ENCODE measurements around the gene OR10J5.
"Not testable (repeated sequence)": the region's sequence is repeated elsewhere in the genome, so short reads cannot be mapped to it uniquely, and the experiment has no call there.

Gene OR10J5, protein sequence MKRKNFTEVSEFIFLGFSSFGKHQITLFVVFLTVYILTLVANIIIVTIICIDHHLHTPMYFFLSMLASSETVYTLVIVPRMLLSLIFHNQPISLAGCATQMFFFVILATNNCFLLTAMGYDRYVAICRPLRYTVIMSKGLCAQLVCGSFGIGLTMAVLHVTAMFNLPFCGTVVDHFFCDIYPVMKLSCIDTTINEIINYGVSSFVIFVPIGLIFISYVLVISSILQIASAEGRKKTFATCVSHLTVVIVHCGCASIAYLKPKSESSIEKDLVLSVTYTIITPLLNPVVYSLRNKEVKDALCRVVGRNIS

DNA sequence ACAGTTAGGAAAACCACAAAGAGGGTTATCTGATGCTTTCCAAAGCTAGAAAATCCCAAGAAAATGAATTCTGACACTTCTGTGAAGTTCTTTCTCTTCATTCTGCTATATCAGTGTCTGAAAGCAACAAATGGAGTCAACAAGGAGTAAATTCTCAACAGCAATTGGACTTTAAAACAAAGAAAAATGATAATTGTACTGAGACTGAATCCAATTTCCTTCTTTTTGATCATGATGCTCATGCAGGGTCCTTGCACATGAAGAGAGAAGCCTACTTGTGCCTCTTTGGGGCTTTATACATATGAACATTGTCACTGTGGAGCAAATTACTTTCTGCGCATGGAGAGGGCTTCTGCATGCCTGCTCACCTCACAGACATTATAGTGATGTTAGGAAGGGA lies at the start of gene OR10J5:
TSS of gene OR10J5 (minus strand) at position 101 of the 400 bp plus-strand sequence. CDS start at position 101, 0 bp downstream.
- DNase-seq = no peak

DNA sequence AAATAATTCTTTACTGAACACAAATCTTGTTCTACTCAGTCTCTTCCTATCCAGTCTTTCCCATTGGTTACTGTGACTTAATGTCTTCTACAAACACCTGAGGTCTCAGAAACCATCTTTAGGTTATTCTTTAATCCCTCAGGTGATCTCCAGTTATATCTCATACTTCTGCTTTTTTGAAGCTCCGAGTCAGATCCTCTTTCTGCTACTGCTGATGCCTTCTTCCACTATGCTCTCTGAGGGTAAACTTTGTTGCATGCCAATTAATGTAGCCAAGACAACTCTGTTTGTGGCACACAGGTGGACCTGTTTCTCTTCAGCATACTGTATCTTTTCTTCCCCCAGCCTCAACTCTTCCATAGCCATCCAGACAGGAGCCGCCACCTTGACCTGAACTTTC lies 48.7 kb upstream of the OR10J5 start:
- no peak for DNase-seq

DNA sequence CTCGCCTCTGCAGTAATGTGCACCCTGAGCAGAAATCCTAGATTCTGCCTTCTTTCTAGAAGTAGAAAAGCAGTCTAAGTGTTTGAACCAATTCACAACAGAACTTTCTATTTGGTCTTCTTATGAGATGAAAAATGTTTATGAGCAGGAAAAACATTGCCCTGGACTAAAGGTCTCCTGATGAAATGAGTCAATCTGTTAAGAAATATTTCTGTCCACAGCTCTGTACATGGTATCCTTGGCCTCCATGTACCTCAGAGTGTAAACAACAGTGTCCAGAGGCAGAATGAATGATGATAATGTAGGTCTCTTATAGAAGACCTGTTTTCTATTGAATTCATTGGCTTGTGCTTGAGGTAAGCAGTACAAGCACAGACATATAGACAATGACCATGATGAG lies 45.6 kb upstream of the OR10J5 start:
- no peak for DNase-seq

DNA sequence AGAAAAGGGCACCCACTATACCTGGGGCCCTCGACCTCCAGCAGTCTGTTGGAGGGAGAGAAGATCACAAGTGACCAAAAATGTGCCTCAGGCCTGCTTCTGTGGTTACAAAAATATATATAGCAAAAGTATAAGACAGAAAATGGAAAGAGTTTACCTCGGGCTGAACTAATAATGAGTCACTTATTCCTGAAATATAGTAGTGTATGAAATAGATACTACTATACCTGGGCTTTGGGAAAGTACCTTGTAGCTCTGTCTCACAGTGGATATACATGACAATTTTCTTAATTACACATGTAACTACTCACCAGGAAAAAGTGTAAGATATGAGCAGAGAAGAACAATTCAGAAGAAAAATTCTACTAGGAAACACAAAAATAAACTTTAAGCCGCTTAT lies 44.5 kb upstream of the OR10J5 start:
- DNase-seq = no peak

DNA sequence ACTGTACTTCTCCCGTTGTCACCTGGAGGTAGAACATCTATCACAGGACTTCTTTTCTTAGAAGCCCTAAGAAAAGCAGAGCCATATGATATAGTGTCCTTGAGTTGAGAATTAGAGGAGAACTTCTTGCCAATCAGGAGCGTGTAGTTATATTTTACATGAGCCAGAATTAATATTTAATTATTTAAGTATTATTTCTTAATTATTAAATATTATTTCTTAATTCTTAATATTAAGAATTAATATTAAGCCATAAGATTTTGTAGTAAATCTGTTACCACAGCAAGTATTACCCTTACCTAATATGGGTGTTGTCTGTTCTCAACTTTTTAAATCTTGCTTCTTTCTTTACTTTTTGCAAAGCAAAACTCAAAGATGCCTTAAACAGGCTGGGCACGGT lies 41.6 kb upstream of the OR10J5 start:
- no peak for DNase-seq

DNA sequence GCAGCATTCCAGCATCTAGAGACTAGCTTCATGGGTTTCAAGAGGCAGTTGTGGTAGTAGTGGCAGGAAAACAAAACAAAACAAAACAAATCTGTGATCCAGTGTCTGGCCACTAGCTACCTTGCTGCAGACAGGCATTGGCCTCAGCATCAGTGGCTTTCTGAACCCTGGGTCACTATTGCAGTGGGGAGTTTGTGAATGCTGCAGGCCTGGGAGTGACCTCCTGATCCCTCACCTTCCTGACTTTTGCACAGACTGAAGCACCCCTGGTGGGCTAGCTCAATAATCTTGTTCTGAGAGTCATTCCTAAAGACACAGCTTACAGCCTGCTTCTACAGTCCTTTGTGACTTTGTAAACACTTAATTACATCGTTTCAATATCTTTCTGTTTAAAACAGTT lies 26.9 kb upstream of the OR10J5 start:
- no peak for DNase-seq

DNA sequence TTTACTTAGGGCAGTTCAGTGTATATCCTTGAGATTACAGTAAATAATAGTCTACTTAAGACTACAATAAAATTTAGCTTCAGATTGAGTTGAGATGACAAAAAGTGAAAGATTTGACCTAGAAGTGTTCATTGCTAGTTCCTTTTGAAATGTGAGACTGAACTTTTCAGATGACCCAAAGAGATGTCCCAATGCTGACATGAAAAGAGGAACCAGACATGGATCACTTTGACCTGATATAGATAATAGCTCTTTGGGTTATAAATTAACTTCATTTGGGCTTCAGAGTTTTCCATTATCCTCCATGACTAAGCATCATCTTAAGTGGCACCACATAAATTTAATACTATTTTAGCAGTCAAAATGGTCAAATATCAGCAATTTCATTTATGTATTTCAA lies 25.7 kb upstream of the OR10J5 start:
- no peak for DNase-seq

DNA sequence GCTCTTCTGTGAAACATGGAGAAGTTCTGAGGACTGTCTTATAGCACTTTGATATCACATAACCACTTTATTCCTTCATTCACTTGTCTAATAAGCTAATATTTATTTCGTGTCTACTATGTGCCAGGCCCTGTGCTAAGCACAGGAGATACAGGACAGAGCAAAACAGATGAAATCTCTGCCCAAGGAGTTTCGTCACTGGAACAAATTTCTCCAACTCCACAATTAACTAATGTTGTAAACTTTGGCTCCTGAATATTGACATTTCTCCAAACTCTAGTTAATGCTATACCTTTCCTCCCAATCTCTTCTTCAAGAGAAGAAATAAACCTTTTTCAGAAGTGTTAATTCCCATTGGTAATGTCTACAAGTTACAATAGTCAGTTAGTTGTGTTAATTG lies 24.8 kb upstream of the OR10J5 start:
- DNase-seq = no peak

DNA sequence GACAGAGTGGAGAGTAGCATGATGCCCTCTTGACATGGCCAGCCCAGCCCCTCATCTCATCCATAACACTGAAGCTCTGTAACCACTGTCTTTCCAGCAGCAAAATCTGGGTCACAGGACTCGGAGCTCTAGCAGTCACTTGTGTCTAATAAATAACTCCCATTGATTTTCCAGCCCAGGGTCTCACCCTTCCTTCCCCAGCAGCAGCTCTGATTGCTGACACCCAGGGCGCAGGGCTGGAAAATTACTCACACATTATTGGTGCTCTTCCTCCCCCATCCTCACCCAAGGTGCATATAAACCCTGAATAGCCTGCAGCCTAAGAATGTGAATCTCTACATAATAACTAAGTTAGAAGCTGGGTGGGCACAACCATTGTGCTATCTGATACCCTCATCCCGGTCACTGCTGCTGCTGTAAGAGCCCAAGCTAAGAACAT lies 21.1 kb upstream of the OR10J5 start:
- DNase-seq = no peak

DNA sequence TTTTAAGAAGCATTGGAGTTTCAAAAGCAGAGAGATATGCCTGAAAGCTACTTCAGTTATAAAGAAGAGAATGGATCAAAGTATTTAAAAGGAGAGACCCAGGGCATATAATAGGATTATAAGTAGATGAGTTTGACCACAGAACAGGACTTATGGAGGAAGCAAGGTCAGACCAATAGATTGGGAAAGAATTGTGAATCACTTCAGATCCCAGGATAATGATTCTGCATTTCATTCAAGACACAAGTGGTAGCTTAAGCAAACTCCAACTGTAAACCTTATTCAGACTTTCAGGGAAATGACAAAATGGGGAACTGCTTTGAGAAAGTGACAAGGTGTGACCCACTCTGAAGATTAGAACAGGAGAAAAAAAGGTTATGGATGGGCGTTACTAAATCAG lies 18.9 kb upstream of the OR10J5 start:
- DNase-seq = no peak

DNA sequence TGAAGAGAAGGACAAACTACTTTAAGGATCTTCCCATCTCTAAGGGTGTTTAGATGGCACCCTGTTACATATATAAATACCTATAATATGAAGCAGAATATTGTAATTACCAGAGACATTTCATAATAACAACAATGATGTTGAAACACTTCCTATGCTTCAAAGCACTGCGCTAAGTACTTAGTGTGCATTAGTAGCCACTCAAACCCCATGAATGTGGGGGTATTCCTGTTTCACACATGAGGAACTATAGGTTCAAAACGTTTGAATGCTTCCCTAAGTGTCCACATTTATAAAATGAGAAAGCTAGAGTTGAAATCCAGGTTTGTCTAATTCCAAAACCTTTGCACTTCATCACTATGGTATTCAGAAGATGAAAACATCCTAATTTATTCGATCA lies 18.5 kb upstream of the OR10J5 start:
- no peak for DNase-seq

DNA sequence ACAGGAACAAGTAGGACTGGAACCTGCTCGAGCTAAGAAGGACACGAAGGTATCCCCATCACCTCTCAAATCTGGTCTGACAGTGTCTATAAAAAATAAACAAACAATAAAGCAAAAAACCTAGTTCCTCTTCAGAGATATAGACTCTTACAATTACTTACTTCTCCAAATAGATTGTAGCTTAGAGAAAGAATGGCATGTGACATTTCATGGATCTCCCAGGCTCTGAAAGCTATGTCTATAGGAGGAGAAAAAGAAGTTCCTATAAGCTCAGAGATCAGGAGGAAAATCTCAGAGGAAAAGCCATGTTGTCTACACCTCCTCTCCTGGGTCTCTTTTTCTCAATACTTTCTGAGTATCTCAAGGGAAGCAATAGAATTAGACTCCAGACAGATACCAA lies 12.3 kb upstream of the OR10J5 start:
- DNase-seq = no peak

DNA sequence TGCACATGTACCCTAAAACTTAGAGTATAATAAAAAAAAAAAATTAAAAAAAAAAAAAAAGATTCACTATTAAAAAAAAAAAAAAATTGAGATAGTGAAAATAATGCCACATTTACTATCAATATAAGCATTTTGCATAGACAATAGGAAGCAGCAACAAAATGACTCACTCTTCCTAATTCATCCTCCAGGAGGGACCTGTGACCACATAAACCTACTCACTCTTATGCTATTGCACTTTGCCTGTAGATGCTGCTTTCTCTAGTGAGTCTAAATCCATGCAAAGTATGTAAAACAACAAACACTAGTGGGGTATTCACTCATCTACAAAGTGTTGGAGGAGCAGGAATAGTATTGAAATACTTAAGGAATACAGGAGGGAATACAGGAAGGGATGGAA lies 2.9 kb downstream of the OR10J5 start:
- DNase-seq = no peak

DNA sequence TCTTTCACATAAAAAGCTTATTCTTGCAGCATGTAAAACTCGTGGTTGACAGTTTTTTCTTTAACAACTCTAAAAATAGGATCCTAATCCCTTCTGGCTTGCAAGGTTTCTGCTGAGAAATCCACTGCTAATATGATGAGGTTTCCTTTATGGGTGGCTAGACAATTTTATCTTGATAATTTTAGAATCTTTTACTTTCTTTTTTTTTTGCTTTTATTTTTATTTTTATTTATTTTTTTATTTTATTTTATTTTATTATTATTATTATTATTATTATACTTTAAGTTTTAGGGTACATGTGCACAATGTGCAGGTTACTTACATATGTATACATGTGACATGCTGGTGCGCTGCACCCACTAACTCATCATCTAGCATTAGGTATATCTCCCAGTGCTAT lies 11.0 kb downstream of the OR10J5 start:
- not testable (repeated sequence) for DNase-seq

DNA sequence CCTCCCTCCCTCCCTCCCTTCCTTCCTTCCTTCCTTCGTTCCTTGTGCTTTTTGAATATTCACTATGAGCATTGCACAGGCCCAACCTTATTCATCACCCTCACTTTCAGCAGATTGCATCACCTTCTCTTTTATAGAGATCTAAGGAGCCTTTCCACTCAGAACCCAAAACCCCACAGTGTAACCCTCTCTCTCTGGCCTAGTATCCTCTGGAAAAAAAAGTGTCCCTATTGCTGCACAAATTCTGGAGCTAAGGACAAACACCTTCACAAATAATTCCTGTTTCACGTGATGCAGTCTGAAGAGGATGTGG lies 25.6 kb downstream of the OR10J5 start:
- DNase-seq = no peak

DNA sequence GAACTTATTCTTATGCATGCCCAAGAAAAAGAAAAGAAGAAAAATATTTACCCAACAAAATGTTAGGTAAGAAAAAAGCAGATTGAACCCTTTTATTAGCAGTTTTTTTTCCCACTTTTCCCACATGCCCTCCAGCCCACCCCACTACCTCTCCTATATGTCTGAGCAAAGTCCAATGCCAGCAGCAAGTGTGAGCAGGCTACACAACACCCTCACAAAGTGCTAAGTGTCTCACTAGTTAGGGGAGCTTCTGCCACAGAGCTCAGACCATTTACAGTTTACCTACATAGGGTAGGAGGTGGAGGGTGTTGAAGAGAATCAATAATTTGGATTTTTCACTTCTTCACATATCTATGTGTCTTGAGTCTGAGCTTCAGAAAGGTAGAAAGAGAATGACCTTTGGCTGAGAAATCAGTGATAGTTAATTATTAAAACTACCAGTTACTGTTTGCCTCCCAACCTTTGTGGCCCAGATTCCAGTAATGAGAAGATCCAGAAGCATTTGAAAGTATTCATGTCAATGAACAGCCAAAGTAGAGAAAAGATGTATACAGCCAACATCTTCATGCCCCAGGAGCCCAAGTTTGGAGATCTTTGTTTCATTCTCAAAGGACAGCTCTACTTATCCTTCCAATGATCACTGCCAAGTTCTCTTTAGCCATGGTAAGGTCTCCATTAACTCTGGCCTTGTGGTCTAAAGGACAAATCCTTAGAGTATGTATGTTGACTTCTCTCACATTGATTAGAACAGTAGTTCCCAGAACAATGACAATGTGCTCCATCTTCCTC lies 26.2 kb downstream of the OR10J5 start:
- no peak for DNase-seq

DNA sequence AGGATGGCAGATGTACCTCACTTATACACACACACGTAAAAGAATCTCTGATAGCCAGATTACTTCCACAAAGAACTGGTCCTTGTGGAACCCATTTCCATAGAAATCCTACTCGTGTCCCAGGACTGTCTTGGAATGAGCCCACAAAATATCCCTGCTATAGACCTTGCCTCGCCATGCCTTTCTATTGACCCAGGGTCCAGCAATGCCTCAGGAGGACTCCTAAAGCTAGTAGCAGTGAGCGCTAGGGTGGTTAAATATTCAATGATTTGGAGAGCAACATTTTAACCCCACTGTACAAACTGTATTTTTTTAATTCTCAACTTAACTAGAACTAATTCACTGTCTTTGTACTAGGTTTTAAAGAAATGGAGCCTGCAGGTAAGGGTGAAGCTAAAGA lies 26.9 kb downstream of the OR10J5 start:
- DNase-seq = no peak

DNA sequence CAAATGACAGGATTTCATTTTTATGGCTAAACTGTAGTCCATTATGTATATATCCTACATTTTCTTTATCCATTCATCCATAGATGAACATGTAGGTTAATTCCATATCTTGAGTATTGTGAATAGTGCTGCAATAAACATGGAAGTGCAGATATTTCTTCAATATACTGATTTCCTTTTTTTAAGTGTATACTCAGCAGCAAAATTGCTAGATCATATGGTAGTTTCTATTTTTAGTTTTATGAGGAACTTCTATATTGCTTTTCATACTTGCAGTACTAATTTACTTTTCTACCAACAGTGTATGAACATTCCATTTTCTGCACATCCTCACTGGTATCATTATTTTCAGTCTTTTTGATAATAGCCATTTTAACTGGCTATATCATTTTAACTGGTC lies 30.1 kb downstream of the OR10J5 start:
- DNase-seq = no peak

DNA sequence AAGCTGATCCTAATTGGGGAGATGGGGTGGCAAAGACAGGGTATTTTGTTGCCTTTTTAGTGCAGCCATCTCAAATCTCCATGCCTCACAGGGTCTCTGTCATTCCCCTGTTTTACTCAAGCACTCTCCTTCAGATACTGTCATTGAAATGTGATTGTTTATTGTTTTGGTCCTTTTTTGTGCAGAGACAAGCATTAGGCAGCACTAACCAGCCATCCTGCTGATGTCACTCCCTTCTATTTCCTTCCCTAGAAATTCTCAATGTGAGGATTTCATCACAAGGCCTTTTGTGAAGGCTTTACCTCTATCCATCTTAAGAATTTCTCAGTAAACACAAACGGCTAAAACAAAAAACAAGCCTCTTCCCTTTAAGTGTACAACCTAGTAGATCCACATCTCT lies 34.7 kb downstream of the OR10J5 start:
- DNase-seq = no peak

DNA sequence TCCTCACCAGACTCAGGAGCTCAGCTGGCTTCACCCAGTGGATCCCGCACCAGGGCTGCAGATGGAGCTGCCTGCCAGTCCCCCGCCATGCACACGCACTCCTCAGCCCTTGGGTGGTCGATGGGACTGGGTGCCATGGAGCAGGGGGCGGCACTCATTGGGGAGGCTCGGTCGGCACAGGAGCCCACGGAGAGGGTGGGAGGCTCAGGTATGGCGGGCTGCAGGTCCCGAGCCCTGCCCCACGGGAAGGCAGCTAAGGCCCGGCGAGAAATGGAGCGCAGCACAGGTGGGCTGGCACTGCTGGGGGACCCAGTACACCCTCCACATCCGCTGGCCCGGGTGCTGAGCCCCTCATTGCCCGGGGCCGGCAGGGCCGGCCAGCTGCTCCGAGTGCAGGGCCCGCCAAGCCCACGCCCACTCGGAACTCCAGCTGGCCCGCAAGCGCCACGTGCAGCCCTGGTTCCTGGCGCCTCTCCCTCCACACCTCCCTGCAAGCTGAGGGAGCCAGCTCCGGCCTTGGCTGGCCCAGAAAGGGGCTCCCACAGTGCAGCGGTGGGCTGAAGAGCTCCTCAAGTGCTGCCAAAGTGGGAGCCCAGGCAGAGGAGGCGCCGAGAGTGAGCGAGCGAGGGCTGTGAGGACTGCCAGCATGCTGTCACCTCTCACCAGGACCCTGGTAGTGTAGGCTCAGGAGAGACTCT lies 41.1 kb downstream of the OR10J5 start:
- DNase-seq = not testable (repeated sequence)

DNA sequence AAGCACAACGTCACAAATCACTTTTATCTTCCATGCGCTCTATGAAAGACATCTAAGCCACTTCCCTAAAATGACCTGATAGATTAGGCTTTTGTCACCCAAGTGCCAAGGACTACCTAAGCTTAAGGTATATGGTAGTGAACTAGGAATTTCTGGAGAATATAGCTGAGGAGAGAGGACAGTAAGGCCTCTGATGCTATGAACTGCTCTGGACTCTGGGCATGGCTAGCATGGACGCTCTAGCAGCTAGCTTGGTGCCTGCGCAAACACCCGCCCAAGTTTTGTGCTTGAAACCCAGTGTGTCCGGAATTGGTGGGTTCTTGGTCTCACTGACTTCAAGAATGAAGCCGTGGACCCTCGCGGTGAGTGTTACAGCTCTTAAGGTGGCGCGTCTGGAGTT lies 42.5 kb downstream of the OR10J5 start:
- no peak for DNase-seq

DNA sequence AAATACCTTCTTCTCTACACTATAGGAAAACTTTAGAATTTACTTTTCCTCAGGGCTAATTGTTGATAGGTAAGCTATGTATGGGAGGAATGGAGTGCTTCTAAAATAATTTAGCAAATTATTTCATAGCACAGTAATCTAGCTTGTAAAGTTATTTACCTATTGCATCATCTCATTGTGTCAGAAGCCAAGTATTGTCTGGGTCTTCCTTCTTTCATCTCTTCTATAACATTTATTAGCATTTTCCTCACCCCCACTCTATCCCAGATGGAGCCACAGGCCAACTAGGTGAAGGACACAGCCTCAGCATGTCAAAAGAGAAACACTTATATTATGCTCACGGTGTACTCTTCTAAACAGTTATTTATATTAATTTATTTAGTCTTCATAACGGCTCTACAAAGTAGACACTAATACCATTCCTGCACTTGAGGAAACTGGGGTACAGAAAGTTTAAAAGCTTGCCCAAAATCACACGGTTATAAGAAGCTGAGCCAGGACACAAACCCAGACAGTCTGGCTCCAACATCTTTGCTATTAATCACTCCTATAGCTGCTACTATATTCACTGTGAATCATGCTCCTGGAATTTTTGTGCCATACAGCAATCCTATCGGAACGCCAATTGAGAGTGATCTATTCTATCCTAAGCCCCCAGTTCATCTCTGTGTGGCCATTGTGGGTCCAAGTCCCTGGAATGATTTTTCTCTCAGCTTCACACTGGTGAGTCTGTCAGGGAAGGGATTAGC lies 43.1 kb downstream of the OR10J5 start:
- DNase-seq = no peak

Measured in NCI-H1694 (cell line).